Mesodermal cell (in vitro differentiated cells): ENCODE results near the gene PER2.

Experiments
- H3K27ac ChIP-seq: 2 replicates; pipeline ENCODE4 v1.7.0; 2013; ENCODE audit warnings: mild to moderate bottlenecking, low read depth, low read length, moderate library complexity; ENCODE audit not compliant: severe bottlenecking
- H3K36me3 ChIP-seq: 2 replicates; pipeline ENCODE4 v1.7.1; 2013; ENCODE audit warnings: mild to moderate bottlenecking, low read length, moderate library complexity; ENCODE audit not compliant: control insufficient read depth, insufficient read depth
- H3K4me1 ChIP-seq: one replicate; pipeline ENCODE4 v1.7.1; 2013; ENCODE audit warnings: mild to moderate bottlenecking, low read length; ENCODE audit not compliant: insufficient read depth, control insufficient read depth, poor library complexity, severe bottlenecking
- H3K4me3 ChIP-seq: 2 replicates; pipeline ENCODE4 v1.7.0; 2013; ENCODE audit warnings: low read length, control low read depth, mild to moderate bottlenecking; ENCODE audit not compliant: insufficient read depth, poor library complexity, severe bottlenecking; ENCODE audit errors: extremely low read depth
- H3K9me3 ChIP-seq: 2 replicates; pipeline ENCODE4 v1.7.1; 2013; ENCODE audit warnings: mild to moderate bottlenecking, low read length, moderate library complexity; ENCODE audit not compliant: control insufficient read depth
- WGBS, 2 experiments: methylation state at CpG; one replicate each; pipeline ENCODE4 v1.1.5; 2013; ENCODE audit warnings: missing lambda C conversion rate in 2 of 2; ENCODE audit not compliant: insufficient coverage in 2 of 2; 5-methylcytosine and 5-hydroxymethylcytosine counted together

The PER2 gene

DNA sequence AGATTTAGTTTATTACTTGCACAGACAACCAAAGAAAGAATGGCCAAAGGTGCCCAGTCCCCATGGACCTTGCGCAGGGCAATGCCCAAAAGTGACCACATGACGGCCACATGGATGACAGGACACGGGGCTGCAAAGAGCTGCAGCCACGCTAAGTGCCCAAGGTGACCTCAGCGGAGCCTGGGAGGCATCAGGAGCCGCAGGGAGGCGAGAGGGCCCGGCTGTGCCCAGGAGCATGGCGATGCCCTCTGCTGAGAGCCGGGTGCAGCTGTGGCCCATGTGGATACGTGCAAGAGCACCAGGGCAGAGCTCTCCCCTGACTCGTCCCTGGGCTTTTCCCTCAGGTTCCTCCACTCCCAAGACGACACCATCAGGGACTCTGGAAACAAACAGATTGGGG is 63.3 kb downstream of the PER2 start:
- 85 to 88% methylated on average over 12 to 13 of the region's 13 CpGs for WGBS, 2 experiments
- Histone ChIP-seq H3K4me3 (no peak overlapping the region), H3K36me3 (no peaks in the 10 kb centered on the region), H3K9me3 (no peaks in the 10 kb centered on the region), H3K27ac (no peak overlapping the region), H3K4me1 (no peaks in the 10 kb centered on the region)

DNA sequence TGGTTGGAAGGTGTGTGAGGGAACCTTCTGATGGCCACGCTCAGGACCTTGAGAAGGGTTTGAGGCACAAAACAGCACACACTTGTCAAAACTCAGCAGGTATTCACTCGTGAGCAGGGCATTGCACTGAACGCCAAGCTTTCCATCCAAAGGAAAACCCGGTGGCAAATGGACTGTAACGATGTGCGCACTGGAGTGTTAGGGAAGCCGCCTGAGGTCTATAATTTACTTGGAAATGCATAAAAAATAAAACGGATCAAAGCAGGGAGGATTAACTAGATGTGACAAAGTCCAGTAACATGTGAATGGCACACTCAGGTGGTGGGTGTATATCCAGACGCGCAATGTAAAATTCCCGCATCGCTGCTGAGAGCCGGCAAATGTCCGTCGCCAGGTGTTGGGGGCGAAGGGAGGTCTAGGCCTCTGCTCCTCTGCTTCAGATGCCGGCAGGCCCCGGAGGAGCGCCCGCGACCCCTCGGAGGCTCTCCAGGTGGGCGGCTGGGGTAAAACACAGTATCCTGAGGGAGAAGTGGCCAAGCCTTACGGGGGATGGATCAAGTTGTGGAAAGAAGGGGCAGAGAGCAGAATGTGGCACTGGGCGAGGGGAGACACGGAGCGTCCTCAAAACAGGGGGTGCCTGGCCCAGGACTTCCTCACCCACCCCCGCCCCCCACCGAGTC is 63.9 kb downstream of the PER2 start:
- Histone ChIP-seq H3K4me1 (no peaks in the 10 kb centered on the region), H3K9me3 (no peaks in the 10 kb centered on the region), H3K27ac (no peak overlapping the region), H3K36me3 (no peaks in the 10 kb centered on the region), H3K4me3 (no peak overlapping the region)
- 90 to 96% methylated on average over 22 to 26 of the region's 29 CpGs for WGBS, 2 experiments

DNA sequence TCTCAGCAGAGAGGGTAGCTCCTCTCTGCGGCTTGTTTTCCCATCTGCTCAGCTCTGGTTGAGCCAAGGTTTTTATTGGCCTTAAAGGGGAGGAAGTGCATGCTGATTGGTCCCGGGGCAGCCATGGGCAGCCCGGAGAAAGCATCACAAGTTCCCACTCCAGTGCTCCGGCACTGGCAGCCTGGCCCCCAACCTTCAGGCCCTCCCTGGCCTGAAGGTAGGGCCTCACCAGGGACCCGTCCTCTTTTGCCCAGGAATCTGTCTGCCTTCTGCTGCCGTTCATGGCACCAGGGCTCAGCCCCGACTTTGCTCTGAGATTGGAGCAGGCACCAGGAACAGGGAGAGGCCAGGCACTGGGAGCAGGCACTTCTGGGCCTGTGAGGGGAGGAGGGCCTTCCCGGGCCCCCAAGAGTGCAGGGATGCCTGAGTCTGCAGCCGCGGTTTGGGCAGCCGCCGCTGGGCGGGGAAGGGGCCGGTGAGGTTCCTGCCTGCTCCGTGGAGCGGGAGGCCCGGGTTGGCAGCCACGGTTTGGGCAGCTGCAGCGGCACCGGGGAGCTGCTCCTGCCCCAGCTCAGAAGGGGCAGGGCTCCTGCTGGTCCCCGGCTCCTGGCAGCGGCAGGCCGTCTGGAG is 67.4 kb downstream of the PER2 start:
- H3K4me3 ChIP-seq: no peak overlapping the region
- WGBS, 2 experiments: 83 to 87% methylated on average over 19 of the region's 23 CpGs
- no peaks in the 10 kb centered on the region for H3K36me3 ChIP-seq
- no peaks in the 10 kb centered on the region for H3K9me3 ChIP-seq
- H3K27ac ChIP-seq: no peak overlapping the region
- no peaks in the 10 kb centered on the region for H3K4me1 ChIP-seq

DNA sequence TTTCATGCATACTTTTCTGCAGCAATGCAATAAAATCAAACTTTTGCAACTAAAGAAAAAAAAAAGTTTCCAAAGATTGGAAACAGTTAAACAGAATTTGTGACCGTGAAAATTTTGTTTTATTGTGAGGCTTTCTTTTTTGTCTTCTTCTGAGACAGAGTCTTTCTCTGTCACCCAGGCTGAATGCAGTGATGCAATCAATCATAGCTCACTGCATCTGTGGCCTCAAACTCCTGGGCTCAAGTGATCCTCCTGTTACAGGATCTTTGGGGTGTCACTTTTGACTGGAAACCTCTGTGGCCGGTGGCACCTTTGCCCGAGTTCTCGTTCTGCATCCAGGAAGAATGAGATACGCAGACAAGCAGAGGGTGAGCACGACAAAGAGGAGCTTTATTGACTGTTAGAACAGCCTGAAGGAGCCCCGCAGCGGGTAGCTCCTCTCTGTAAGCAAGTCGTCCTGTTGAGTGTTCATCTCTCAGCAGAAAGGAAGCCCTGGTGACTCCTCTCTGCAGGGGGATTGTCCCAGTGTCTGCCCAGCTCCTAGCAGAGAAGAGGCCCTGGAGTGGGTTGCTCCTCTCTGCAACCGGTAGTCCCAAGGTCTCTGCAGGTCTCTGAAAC is 68.0 kb downstream of the PER2 start:
- Histone ChIP-seq H3K27ac (no peak overlapping the region), H3K4me3 (no peak overlapping the region), H3K4me1 (no peaks in the 10 kb centered on the region), H3K36me3 (no peaks in the 10 kb centered on the region), H3K9me3 (no peaks in the 10 kb centered on the region)
- 68 to 77% methylated on average over 9 to 10 of the region's 10 CpGs for WGBS, 2 experiments

DNA sequence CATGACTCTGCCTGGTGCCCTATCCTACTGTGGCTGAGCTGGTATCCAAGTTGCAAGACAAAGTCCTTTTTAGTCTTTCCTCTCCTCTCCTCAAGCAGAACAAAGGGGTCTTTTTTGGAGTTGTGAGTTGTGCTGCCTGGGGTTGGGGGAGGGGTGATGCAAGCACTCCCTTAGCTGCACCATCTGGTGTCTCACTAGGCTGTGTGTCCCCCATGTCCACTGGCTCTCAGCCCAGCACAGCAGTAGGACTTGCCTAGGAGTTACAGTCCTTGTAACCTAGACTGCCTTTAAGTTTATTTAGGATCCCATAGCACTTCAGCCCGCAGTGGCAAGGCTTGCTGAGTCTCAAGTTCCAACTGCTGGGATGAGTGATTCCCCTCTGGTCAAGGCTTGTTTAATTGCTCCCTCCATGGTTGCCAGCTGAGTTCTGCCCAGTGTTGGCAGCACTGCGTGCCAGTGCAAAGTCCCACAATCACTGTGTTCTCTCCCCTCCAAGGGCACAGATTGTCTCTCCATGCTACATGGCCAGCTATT is 71.7 kb downstream of the PER2 start:
- Histone ChIP-seq H3K4me3 (no peak overlapping the region), H3K36me3 (no peaks in the 10 kb centered on the region), H3K27ac (no peak overlapping the region), H3K9me3 (no peaks in the 10 kb centered on the region), H3K4me1 (no peaks in the 10 kb centered on the region)
- WGBS, 2 experiments: 92 to 100% methylated on average over 1 to 2 of the region's 2 CpGs

DNA sequence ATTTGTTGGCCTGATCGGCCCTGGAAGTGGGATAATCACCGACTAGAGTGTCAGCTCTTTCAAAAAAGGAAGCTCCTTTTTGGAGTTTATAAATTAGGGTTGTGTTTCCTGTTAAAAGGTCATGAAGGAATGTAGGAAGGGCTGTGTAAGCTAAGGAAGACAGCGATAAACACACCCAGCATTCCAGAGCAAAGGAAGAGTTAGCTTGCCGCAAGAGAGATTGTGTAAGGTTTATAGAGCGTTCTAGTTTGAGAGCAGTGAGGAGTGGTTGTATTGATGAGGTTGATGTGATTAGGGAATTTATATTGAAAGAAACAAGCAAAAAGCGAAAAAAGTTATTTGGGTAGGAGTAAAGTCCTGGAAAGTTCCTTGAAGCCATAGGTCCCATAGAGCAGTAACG is 81.4 kb downstream of the PER2 start:
- Histone ChIP-seq H3K27ac (no peak overlapping the region), H3K4me3 (no peak overlapping the region), H3K36me3 (no peaks in the 10 kb centered on the region), H3K4me1 (peaks cover 6% of the 10 kb centered on the region), H3K9me3 (peaks cover 5% of the 10 kb centered on the region)
- 77 to 90% methylated on average over 6 to 7 of the region's 7 CpGs for WGBS, 2 experiments

DNA sequence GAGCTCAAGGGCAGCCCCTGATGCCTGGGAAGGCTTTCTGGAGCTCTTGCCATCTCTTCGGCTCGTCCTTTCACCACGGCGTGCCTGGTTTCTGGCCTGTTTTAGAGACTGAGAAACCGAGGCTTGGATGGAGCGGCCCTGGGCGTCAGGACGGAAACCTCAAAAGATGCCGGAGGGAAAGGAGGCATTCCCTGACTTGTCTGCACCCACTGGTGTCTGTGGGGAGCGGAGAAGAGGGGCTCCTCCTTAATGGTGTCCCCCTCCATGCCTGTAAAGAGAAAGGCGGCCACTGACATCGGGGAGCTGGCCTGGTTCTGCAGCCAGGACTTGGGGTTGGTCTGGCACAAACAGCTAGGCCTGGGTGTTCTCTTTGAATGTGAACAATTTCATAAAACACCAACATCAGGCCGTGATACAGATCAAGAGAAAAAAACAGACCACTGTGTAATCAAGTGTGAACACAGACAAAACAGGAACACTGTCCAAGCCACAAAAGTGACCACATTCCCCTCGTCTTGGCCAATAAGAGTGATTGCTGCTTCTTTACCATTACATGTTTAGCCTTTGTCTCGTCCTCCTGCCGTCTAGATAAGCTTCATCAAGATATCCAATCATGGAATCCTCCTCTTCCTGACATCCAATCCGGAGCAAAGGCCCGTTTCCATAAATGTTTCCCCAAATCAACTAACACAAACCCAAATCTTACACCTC is 84.3 kb downstream of the PER2 start:
- Histone ChIP-seq H3K4me3 (peak overlapping the region; percentile 26), H3K9me3 (peaks cover 5% of the 10 kb centered on the region), H3K4me1 (peaks cover 6% of the 10 kb centered on the region), H3K36me3 (peaks cover 5% of the 10 kb centered on the region), H3K27ac (peak overlapping the region; percentile 30)
- WGBS, 2 experiments: 78 to 81% methylated on average over 17 of the region's 18 CpGs

DNA sequence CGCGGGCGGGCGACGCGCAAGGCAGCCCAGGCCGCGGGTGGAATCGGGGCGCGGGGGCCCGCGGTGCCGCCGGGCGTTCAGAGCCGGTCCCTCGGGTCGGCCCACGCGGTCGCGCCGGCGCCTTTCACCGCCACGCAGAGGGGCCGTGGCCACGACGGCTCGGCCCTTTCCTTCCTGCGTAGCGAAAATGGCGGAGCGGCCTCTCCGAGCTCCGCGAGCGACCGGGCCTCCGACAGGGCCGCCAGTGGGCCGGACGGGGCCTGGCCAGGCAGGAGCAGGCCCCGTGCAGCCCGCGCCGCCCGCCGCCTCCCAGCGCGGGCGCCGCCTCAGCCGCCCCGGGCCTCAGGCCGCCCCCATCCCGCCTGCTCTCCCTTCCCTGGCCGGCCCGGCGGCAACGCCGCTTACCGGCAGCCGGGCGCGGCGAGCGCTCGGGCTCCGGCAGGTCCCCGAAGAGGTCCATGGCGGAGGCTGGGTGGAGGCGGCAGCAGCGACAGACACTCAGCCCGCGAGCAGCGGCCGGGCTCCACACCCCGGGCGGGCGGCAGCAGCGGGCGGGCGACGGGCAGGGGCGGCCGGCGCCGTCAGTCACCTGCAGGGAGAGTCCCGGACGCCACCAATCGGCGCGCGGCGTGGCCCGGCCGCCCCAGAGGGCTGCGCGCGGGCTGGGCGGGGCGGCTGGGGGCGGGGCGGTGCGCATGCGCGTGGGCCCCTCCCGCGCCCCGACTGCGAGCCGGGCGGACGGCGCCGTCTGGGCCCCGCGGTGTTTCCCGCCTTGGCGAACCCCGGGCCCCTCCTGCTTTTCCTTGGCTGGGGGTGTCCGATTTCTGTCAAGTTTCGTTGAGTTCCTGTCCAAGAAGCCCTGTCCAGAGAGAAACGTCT is 85.1 kb downstream of the PER2 start, which contains the start of gene ILKAP:
Gene ILKAP, minus strand, starts transcription at position 602 of the 879 bp plus-strand sequence. Its CDS starts 142 bp downstream, at position 460.
- WGBS, 2 experiments: 0 to 1% methylated on average over 82 to 96 of the region's 126 CpGs
- Histone ChIP-seq H3K27ac (peak within 1 kb of the TSS; percentile 51), H3K4me3 (peak within 1 kb of the TSS; percentile 74), H3K9me3 (peaks cover 5% of the 10 kb centered on the region), H3K4me1 (peaks cover 6% of the 10 kb centered on the region), H3K36me3 (peaks cover 5% of the 10 kb centered on the region)

DNA sequence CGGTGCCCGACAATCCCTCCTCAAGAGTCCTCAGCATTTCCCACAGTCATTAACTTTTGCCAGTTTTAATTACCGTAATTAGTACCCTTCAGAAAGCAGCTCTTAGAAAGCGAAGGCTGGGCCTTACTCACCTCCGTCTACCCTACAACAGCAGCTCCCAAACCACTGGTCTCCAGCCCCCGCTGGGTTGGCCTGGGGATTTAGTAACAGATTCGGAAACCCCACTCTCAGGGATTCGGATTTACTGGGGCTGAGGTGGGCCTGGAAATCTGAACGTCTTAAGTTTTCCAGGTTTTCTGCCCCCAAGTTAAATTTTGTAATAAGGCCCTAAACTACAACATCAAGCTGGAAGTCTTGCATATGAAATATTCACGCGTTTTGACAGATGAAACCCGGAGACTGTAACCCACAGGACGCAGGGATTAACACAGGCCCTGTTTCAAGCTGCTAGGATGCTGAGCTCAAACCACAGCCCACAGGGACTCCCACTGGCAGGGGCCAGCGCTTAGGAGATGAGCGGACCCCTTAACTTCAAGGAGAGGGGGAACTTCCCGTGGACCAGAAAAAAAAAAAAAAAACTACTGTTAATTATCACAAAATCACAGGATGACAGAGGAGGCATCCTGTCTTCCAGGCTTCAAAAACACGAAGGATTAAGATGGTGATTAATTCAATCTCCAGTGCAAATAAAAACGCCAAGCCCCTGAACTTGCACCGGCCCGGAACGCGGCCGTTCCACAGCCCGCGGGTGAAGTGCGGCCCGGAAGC is 85.9 kb downstream of the PER2 start:
- peaks cover 5% of the 10 kb centered on the region for H3K36me3 ChIP-seq
- peaks cover 5% of the 10 kb centered on the region for H3K9me3 ChIP-seq
- peak overlapping the region; percentile 74 for H3K4me3 ChIP-seq
- no peak overlapping the region for H3K27ac ChIP-seq
- WGBS, 2 experiments: 18 to 21% methylated on average over 20 to 24 of the region's 27 CpGs
- H3K4me1 ChIP-seq: peaks cover 6% of the 10 kb centered on the region
